Tibial nerve (tissue), 4 donors: ENCODE results near the gene BLVRA. TPM values are rescaled to one million over a fixed set of nuclear protein-coding genes. Genes with fewer than 3 reads are reported as not detected.
A peak's percentile ranks its signal among the peaks of the same experiment; 100 is the strongest.
"Not testable (repeated sequence)": the region's sequence is repeated elsewhere in the genome, so short reads cannot be mapped to it uniquely, and the experiment has no call there.

Source experiments
- DNase-seq, 2 donors: peaks; one replicate each; pipeline ENCODE4 v3.0.0-alpha.2; 2019; ENCODE audit warnings: low spot score in 2 of 2
- H3K27ac ChIP-seq, 4 donors: fragments of 200-600 bp; sonication (generic) in 3 of 4; one replicate each; pipeline ENCODE4 v1.5.1; 2017 to 2019; ENCODE audit warnings: mild to moderate bottlenecking in 1 of 4
- H3K27me3 ChIP-seq, 2 donors: fragments of 200-600 bp; sonication (generic) in 1 of 2; one replicate each; pipeline versions ENCODE4 v1.5.1 to v1.6.0; 2017 to 2019
- H3K36me3 ChIP-seq, 3 donors: fragments of 200-600 bp; sonication (generic); one replicate each; pipeline ENCODE4 v1.5.1; 2018 to 2019
- H3K4me1 ChIP-seq, 4 donors: fragments of 200-600 bp; sonication (generic) in 3 of 4; one replicate each; pipeline ENCODE4 v1.5.1; 2017 to 2019
- H3K4me3 ChIP-seq, 4 donors: fragments of 200-600 bp; sonication (generic) in 3 of 4; one replicate each; pipeline ENCODE4 v1.5.1; 2017 to 2019; ENCODE audit warnings: mild to moderate bottlenecking in 1 of 4, moderate library complexity in 1 of 4
- H3K9me3 ChIP-seq, 4 donors: fragments of 200-600 bp; sonication (generic) in 3 of 4; one replicate each; pipeline ENCODE4 v1.5.1; 2017 to 2019
- EP300 ChIP-seq, 2 donors: sonication (generic); formaldehyde crosslinking; IDR thresholded peaks; one replicate each; pipeline ENCODE4 v1.6.1; 2017; ENCODE audit warnings: antibody characterized with exemption in 2 of 2, mild to moderate bottlenecking in 1 of 2
- POLR2A ChIP-seq, 2 donors: fragments of 450-650 bp; IDR thresholded peaks; one replicate each; pipeline ENCODE4 v1.6.1; 2017; ENCODE audit warnings: antibody characterized with exemption in 2 of 2, mild to moderate bottlenecking in 2 of 2, moderate library complexity in 2 of 2
- WGBS, 2 donors: methylation state at CpG; one replicate each; pipeline ENCODE4 v1.1.5; 2018; 5-methylcytosine and 5-hydroxymethylcytosine counted together
- total RNA-seq, 4 donors: library from RNA; depleted of rRNA; stranded (reverse); fragments of >200 nt; gene quantifications; one replicate each; pipeline ENCODE4 v1.1.0, GENCODE V29; 2016
- TF ChIP-seq, protein P1 (sequence below), 5 experiments: fragments of 200-600 bp in 3 of 5; fragments of 450-650 bp in 2 of 5; sonication (generic) in 3 of 5; IDR thresholded peaks; one replicate each; pipeline ENCODE4 v1.5.1; 2016 to 2019; ENCODE audit warnings: antibody characterized with exemption in 5 of 5, mild to moderate bottlenecking in 3 of 5, moderate library complexity in 2 of 5

Gene BLVRA
- total RNA-seq, 4 donors from 2014 or later, result 32.2 to 70.5 (median 48.5) TPM

DNA sequence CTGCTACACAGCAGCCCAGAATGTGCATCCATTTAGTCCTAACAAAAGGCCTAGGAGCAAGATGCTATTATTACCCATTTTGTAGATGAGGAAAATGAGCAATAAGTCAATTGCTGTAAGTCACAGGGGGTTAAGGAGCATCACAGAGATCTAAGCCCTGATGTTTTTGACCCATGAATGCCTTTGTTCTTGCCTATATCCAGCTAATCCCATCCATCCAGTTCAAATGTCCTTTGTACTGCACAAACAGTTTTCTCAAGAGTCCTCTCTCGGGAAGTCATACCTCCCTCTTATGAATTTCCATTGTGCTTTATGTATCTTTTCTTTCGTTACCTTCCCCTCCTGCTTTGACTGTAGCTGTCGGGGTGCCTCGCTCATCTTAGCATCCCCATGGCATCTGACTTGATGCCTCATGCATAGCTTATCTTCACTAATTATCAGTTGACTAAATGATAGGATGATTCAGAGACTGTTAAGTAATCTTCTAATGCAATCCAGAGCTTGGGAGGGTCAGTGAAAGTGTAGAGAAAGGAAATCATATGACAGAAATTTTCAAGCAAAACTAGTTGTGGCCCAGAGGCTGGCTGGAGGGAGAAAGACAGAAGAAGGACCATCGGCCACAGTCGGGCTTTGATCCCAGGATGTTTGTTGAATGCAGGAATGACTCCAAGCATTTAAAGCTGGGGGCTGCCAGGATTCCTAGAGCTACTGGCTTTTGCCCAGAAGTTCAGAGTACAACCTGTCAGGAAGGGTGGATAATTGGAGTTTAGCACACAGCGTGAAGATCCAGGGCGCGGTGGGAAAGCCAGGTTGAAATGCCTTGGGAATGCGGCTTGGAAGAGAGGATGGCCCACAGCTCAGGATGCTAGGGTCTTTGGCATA lies 23.5 kb downstream of the BLVRA start:
- DNase-seq, result no peak
- WGBS, 2 donors, result 86 to 87% methylated on average over 10 of the region's 10 CpGs
- Histone ChIP-seq H3K4me3 (no peak overlapping the region), H3K9me3 (no peaks in the 10 kb centered on the region), H3K27ac (no peak overlapping the region), H3K36me3 (peaks cover 0 to 22% (median 0%) of the 10 kb centered on the region in 3 donors), H3K4me1 (no peaks in the 10 kb centered on the region), H3K27me3 (no peaks in the 10 kb centered on the region)
- peak in 1 of 2 donors; percentile 27 for TF ChIP-seq EP300 (IDR thresholded peaks at IDR 0.05)
- TF ChIP-seq POLR2A (IDR thresholded peaks at IDR 0.05), result no peak

DNA sequence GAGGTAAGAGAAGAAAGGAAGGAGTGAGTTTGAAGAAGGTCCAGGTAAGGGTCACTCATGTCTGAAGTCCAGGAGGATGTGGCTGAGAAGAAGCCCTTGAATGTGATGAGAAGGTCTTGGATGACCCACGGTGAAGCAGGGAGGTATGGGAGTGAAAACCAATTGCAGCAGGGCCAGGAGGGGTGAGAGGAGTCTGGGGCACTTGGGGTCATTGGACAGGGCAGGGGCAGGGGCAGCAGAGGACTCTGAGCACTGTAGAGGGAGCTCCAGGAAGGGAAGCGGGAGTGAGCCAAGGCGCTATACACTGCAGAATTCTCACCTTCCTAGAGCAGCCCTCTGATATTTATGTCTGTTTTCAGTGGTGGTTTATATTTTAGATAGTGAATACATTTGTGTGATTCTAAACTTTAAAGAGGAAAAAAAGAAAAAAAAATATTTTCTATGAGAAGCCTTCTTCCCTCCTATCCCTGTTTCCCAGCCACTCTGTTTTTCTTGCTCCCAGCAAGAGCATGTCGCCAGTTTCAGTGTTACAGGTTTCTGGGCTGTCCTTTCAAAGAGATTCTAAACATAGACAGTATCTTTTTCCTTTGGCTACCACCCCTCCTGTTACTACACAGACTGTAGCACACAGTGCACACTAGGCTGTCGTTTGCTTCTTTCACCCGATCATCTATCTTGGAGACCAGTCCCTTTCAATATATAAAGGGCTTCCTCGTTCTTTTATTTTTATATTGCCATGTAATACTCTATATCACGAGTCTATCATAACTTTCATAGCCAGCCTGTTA lies 24.5 kb downstream of the BLVRA start:
- 85 to 92% methylated on average over 8 of the region's 8 CpGs for WGBS, 2 donors
- Histone ChIP-seq H3K27me3 (no peaks in the 10 kb centered on the region), H3K36me3 (peaks cover 0 to 32% (median 0%) of the 10 kb centered on the region in 3 donors), H3K9me3 (no peaks in the 10 kb centered on the region), H3K4me1 (no peaks in the 10 kb centered on the region), H3K4me3 (no peak overlapping the region), H3K27ac (no peak overlapping the region)
- no peak for TF ChIP-seq POLR2A (IDR thresholded peaks at IDR 0.05)
- TF ChIP-seq, protein P1, sequence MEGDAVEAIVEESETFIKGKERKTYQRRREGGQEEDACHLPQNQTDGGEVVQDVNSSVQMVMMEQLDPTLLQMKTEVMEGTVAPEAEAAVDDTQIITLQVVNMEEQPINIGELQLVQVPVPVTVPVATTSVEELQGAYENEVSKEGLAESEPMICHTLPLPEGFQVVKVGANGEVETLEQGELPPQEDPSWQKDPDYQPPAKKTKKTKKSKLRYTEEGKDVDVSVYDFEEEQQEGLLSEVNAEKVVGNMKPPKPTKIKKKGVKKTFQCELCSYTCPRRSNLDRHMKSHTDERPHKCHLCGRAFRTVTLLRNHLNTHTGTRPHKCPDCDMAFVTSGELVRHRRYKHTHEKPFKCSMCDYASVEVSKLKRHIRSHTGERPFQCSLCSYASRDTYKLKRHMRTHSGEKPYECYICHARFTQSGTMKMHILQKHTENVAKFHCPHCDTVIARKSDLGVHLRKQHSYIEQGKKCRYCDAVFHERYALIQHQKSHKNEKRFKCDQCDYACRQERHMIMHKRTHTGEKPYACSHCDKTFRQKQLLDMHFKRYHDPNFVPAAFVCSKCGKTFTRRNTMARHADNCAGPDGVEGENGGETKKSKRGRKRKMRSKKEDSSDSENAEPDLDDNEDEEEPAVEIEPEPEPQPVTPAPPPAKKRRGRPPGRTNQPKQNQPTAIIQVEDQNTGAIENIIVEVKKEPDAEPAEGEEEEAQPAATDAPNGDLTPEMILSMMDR (IDR thresholded peaks at IDR 0.05), result no peak
- TF ChIP-seq EP300 (IDR thresholded peaks at IDR 0.05), result no peak
- no peak for DNase-seq

DNA sequence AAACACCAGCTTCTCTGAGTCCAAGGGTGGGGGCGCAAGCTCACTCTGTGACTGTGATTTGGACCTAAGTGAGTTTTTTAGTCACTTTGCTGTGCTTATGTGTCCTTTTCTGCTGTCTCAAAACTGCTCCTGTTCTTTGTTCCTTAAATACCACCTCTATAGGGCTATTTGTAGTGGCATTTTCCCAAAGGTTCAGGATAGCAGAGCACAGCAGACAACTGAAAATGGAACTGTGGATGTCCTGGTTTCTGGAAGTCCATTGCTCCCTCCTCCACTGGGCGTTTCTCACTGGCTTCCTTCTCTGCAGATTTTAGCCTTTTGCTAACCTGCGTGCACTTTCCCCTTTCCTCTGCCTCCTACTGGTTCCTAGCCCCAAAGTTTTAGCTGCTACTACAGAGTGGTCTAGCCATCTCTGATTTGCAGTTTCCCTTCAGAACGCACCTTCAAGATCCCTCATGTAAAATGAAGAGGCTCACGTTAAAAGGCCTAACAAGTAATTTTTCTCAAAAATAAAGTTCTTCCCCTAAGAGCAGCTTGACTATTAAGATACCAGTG lies 25.6 kb downstream of the BLVRA start:
- Histone ChIP-seq H3K9me3 (no peaks in the 10 kb centered on the region), H3K36me3 (peaks cover 0 to 37% (median 0%) of the 10 kb centered on the region in 3 donors), H3K4me1 (no peaks in the 10 kb centered on the region), H3K27ac (no peak overlapping the region), H3K4me3 (no peak overlapping the region), H3K27me3 (no peaks in the 10 kb centered on the region)
- 94 to 95% methylated on average over 5 of the region's 5 CpGs for WGBS, 2 donors
- DNase-seq, result no peak
- TF ChIP-seq, protein P1 (IDR thresholded peaks at IDR 0.05), result no peak
- no peak for TF ChIP-seq POLR2A (IDR thresholded peaks at IDR 0.05)
- no peak for TF ChIP-seq EP300 (IDR thresholded peaks at IDR 0.05)

DNA sequence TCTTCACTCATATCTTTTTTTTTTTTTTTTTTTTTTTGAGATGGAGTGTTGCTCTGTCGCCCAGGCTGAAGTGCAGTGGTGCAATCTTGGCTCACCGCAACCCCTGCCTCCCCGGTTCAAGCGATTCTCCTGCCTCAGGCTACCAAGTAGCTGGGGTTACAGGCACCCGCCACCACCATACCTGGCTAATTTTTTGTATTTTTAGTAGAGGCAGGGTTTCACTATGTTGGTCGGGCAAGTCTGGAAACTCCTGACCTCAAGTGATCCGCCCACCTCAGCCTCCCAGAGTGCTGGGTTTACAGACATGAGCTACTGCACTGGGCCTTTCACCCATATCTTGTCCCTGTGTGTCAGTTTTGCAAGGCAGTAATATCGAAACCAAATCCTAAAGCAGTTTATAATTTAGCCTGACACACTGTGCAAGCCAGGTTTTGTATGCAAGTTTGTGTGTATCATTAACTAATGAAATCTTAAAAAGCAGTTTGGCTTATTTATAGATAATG lies 26.2 kb downstream of the BLVRA start:
- H3K36me3 ChIP-seq, result peaks cover 0 to 41% (median 0%) of the 10 kb centered on the region in 3 donors
- H3K27me3 ChIP-seq, H3K4me1 ChIP-seq, H3K27ac ChIP-seq, H3K9me3 ChIP-seq, DNase-seq, H3K4me3 ChIP-seq: not testable (repeated sequence)
- WGBS, 2 donors, result 90 to 91% methylated on average over 8 of the region's 8 CpGs

DNA sequence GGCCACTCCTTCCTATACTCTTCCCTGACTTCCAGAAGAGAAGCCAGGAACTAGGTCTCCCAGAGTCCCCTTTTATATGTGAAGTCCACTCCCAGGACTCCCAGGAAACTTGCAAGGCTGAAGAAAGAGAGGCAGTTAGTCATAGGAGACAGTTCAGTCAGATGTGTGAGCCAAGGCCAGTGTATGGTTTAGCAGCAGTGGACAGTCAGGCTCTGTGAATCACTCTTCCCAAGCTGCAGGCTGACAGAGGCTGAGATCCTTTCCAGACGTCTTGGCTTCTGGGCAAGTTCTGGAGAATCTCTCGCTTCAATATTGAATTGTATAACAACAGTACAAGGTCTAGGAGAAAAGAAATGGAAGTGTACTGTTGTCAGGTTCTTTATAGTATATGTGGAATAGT lies 26.9 kb downstream of the BLVRA start:
- Histone ChIP-seq H3K4me3 (no peak overlapping the region), H3K27me3 (no peaks in the 10 kb centered on the region), H3K9me3 (no peaks in the 10 kb centered on the region), H3K36me3 (peaks cover 0 to 41% (median 0%) of the 10 kb centered on the region in 3 donors), H3K27ac (no peak overlapping the region), H3K4me1 (no peaks in the 10 kb centered on the region)
- WGBS, 2 donors, result 53 to 72% methylated on average over 2 of the region's 2 CpGs
- DNase-seq, result no peak
- TF ChIP-seq POLR2A (IDR thresholded peaks at IDR 0.05) (no peak), EP300 (IDR thresholded peaks at IDR 0.05) (no peak)
- TF ChIP-seq, protein P1 (IDR thresholded peaks at IDR 0.05), result no peak
